Calu3 (cell line): Measurements from ENCODE around the gene CABLES2. TPM values are rescaled to one million over a fixed set of nuclear protein-coding genes. Genes with fewer than 3 reads are reported as not detected.

ENCODE experiments used
- BruUV-seq: library from RNA; stranded (reverse); fragments of 400-500 nt; replicated peaks from 2 replicates; lab custom pipeline; 2021; lab: Mats Ljungman, UMichigan
- CTCF ChIA-PET: fragments of 300-600 bp; sonication (Branson Sonifier 250); formaldehyde crosslinking; loops from one replicate; lab custom pipeline; 2022; ENCODE audit warnings: antibody characterized with exemption; lab: Charles Lee
- DNase-seq: peaks from one replicate; pipeline ENCODE4 v3.0.0; 2022
- H3K27ac Mint-ChIP-seq: one replicate; pipeline ENCODE4 v1.8.0; 2022; ENCODE audit warnings: mixed read lengths; ENCODE audit not compliant: unreplicated experiment
- H3K27me3 Mint-ChIP-seq: one replicate; pipeline ENCODE4 v1.8.0; 2022; ENCODE audit warnings: mixed read lengths; ENCODE audit not compliant: unreplicated experiment
- H3K36me3 Mint-ChIP-seq: one replicate; pipeline ENCODE4 v1.8.0; 2022; ENCODE audit warnings: mild to moderate bottlenecking, moderate library complexity, mixed read lengths; ENCODE audit not compliant: insufficient read depth, unreplicated experiment
- H3K4me1 Mint-ChIP-seq: one replicate; pipeline ENCODE4 v1.8.0; 2022; ENCODE audit warnings: mild to moderate bottlenecking, low read depth, mixed read lengths; ENCODE audit not compliant: unreplicated experiment
- H3K4me3 Mint-ChIP-seq: one replicate; pipeline ENCODE4 v1.8.0; 2022; ENCODE audit warnings: mild to moderate bottlenecking, low read depth, moderate library complexity, mixed read lengths; ENCODE audit not compliant: unreplicated experiment
- H3K9me3 Mint-ChIP-seq: one replicate; pipeline ENCODE4 v1.8.0; 2022; ENCODE audit warnings: low read depth, mixed read lengths; ENCODE audit not compliant: unreplicated experiment
- intact Hi-C: fragments of 100-400 bp; cut with micrococcal nuclease; formaldehyde crosslinking; loops from one replicate; pipeline ENCODE4 v1.10.0; 2022; ENCODE audit not compliant: unreplicated experiment
- total RNA-seq: library from RNA; stranded (reverse); gene quantifications from 2 replicates; pipeline ENCODE4 v1.2.3, GENCODE V29; 2022
- TF ChIP-seq, protein P1 (sequence below): fragments of 200-600 bp; IDR thresholded peaks from one replicate; pipeline ENCODE4 v1.8.0; 2022; ENCODE audit warnings: antibody characterized with exemption; ENCODE audit not compliant: unreplicated experiment

Gene CABLES2
- total RNA-seq, 1 experiment from 2014 or later = 13.6 TPM

DNA sequence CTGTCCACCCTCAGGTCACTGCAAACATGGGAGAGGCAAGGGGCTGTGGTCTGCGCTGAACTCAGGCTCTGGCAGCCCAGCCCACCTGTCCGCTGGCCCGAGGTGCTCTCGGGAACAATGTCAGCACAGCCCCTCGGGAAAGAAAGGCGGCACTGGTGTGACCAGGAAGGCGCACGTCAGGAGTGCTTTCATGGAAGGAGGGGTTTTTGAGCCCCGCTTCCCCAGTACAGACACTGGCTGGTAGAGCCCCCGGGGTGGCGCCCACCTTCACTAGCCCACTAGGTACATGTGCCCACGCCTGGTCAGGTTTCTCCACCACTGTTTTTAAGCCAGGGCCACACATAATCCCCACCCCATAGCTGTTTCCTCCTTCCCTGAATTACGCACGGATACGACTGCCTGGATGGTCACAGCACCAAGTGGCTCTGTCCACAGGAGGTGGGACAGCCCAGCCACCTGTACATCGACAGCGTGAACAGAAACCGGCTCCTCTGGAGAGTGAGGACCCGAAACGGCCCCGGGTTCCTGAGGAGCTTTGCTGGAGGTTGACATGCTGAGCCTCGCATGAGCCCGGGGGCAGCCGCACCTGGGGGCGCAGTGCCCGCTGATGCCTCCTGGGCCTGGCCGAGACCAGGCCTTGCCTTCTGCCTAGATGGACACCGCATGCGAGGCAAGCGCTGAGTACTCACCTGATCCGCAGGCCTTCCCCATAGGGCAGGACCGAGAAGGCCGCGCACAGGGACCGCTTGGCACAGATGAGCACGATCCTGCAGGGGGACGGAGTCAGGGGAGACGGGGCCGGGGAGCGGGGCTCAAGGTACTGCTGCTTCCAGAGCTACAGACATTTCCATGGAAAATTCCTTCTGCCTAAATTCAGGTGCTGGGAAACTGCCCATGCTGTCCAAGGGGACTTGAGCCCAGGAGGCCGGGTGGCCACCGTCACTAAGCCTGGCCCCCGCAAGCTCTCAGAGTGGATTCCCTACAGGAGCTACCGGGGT is 12.5 kb downstream of the CABLES2 start:
- BruUV-seq = no TSS peak
- Mint-ChIP-seq H3K27ac (no peak overlapping the region), H3K36me3 (peaks cover 66% of the 10 kb centered on the region), H3K9me3 (peaks cover 4% of the 10 kb centered on the region), H3K27me3 (no peaks in the 10 kb centered on the region), H3K4me3 (no peak overlapping the region), H3K4me1 (peaks cover 7% of the 10 kb centered on the region)
- CTCF ChIA-PET = no interaction called here
- TF ChIP-seq, protein P1, sequence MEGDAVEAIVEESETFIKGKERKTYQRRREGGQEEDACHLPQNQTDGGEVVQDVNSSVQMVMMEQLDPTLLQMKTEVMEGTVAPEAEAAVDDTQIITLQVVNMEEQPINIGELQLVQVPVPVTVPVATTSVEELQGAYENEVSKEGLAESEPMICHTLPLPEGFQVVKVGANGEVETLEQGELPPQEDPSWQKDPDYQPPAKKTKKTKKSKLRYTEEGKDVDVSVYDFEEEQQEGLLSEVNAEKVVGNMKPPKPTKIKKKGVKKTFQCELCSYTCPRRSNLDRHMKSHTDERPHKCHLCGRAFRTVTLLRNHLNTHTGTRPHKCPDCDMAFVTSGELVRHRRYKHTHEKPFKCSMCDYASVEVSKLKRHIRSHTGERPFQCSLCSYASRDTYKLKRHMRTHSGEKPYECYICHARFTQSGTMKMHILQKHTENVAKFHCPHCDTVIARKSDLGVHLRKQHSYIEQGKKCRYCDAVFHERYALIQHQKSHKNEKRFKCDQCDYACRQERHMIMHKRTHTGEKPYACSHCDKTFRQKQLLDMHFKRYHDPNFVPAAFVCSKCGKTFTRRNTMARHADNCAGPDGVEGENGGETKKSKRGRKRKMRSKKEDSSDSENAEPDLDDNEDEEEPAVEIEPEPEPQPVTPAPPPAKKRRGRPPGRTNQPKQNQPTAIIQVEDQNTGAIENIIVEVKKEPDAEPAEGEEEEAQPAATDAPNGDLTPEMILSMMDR = no peak
- intact Hi-C loops = no loop called here
- no peak for DNase-seq

DNA sequence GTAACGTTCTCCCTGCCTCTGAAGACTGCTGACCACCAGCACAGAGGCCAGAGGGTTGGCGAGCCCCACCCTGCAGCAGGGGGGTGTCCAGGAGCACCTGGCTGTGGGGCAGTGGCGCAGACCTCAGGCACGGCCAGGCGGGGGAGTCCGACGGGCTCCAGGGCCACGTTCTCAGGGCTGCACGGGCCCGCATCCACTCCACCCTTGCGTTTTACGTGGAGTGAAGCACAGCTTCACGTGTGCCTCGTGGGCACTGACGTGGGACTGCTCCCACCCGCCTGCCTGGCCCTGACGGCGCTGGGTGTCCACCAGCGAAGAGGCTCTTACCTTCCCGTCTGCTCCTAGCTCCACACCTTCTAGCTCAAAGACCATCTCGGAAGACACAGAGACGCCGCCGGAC is 13.3 kb downstream of the CABLES2 start:
- CTCF ChIA-PET = no interaction called here
- no TSS peak for BruUV-seq
- no peaks in the 10 kb centered on the region for H3K27me3 Mint-ChIP-seq
- H3K27ac Mint-ChIP-seq = no peak overlapping the region
- DNase-seq = no peak
- peaks cover 73% of the 10 kb centered on the region for H3K36me3 Mint-ChIP-seq
- peaks cover 10% of the 10 kb centered on the region for H3K4me1 Mint-ChIP-seq
- no peak overlapping the region for H3K4me3 Mint-ChIP-seq
- intact Hi-C loops = no loop called here
- TF ChIP-seq, protein P1 = no peak
- H3K9me3 Mint-ChIP-seq = peaks cover 4% of the 10 kb centered on the region

DNA sequence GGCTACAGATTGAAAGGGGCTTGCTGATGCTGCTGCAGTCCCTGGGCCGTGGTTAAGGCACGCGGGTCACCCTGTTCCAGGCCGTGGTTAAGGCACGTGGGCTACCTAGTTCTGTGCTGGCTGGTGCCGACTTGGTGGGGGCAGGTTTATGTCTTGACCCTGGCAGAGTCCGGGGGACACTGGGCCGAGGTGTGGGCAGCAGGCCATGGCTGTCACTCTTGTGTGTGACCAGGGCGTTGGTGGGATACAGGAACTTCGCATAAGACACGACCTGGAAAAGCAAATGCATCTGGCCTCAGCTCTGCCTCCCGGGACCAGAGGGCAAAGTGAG is 13.8 kb downstream of the CABLES2 start:
- peaks cover 16% of the 10 kb centered on the region for H3K4me1 Mint-ChIP-seq
- TF ChIP-seq, protein P1 = no peak
- DNase-seq = no peak
- no peaks in the 10 kb centered on the region for H3K27me3 Mint-ChIP-seq
- H3K36me3 Mint-ChIP-seq = peaks cover 77% of the 10 kb centered on the region
- intact Hi-C loops = no loop called here
- H3K9me3 Mint-ChIP-seq = peaks cover 4% of the 10 kb centered on the region
- no peak overlapping the region for H3K27ac Mint-ChIP-seq
- H3K4me3 Mint-ChIP-seq = no peak overlapping the region
- no TSS peak for BruUV-seq
- CTCF ChIA-PET = no interaction called here

DNA sequence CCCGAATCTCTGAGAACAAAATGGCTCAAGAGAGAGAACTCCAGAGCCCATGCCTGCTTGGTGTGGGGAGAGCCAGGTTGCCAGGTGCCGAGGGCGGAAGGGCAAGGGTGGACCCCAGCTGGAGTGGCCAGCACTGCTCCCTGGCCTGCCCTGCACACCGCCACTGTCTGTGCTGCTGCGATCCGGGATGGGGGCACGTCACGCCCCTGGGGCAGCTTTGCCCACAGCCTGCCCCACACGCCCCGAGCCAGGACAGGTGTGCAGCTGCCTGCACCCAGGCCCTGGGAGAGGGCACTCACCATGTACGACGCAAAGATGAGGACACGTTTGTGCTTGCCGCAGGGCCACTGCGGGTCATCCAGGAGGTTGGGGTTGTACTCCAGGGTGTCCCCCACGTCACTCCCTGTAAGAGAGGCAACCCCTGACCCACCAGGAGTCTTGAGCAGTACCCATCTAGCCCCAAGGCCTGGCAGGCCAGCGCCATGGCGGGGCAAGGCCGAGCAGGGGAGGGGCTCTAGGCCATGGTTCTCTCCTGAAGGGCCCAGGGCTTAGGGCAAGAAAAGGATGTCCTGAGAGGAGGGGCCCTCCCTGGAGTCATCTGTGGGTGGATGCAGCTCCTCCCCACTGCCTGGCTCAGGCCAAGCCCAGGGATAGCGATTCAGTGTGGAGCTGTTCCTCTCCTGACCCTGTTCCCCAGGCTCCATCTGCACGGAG is 14.3 kb downstream of the CABLES2 start:
- H3K4me3 Mint-ChIP-seq = no peak overlapping the region
- CTCF ChIA-PET = no interaction called here
- H3K9me3 Mint-ChIP-seq = no peaks in the 10 kb centered on the region
- H3K27ac Mint-ChIP-seq = no peak overlapping the region
- H3K27me3 Mint-ChIP-seq = no peaks in the 10 kb centered on the region
- peaks cover 21% of the 10 kb centered on the region for H3K4me1 Mint-ChIP-seq
- DNase-seq = no peak
- H3K36me3 Mint-ChIP-seq = peaks cover 77% of the 10 kb centered on the region
- intact Hi-C loops = no loop called here
- no TSS peak for BruUV-seq
- TF ChIP-seq, protein P1 = no peak
